HL-60 (cell line): ENCODE data around the gene ANKRD13A.

Source experiments
- GABPA ChIP-seq: IDR thresholded peaks from 2 replicates; pipeline ENCODE4 v1.6.1; 2012; ENCODE audit warnings: low read depth
- TF ChIP-seq, protein P1 (sequence below): IDR thresholded peaks from one replicate; pipeline ENCODE4 v1.5.1; 2011; ENCODE audit warnings: low read length, control low read depth, inconsistent platforms; ENCODE audit not compliant: insufficient read depth

DNA sequence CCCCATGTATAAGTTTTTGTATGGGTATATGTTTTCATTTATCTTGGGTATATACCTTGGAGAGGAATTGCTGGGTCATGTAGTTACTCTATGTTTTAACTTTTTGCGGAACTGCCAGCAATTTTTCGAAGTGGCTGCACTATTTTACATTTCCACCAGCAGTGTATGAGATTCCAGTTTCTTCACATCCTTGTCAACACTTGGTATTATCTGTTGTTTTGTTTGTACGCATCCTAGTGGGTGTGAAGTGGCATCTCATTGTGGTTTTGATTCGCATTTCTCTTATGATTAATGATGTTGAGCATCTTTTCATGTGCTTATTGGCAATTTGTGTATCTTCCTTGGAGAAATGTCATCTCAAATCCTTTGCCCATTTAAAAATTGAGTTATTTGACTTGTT lies 6.9 kb downstream of the ANKRD13A start:
- TF ChIP-seq, protein P1, sequence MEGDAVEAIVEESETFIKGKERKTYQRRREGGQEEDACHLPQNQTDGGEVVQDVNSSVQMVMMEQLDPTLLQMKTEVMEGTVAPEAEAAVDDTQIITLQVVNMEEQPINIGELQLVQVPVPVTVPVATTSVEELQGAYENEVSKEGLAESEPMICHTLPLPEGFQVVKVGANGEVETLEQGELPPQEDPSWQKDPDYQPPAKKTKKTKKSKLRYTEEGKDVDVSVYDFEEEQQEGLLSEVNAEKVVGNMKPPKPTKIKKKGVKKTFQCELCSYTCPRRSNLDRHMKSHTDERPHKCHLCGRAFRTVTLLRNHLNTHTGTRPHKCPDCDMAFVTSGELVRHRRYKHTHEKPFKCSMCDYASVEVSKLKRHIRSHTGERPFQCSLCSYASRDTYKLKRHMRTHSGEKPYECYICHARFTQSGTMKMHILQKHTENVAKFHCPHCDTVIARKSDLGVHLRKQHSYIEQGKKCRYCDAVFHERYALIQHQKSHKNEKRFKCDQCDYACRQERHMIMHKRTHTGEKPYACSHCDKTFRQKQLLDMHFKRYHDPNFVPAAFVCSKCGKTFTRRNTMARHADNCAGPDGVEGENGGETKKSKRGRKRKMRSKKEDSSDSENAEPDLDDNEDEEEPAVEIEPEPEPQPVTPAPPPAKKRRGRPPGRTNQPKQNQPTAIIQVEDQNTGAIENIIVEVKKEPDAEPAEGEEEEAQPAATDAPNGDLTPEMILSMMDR = no peak
- no peak for TF ChIP-seq GABPA
